ENCODE data around the gene DNAJC30. TPM values are rescaled to one million over a fixed set of nuclear protein-coding genes. Genes with fewer than 3 reads are reported as not detected.
"Not testable (repeated sequence)": the region's sequence is repeated elsewhere in the genome, so short reads cannot be mapped to it uniquely, and the experiment has no call there.

DNAJC30 gene
- total RNA-seq, 2 experiments from 2014 or later: 5.9 to 13.7 TPM

GRCh38 chr7:73680501-73680900, 2.8 kb downstream of the DNAJC30 start:
- ChIA-PET POLR2A (no interaction called here), CTCF (ENCODE audit: unreplicated experiment) (no interaction called here)
- DNase-seq (ENCODE audit: low spot score): no peak
- TF ChIP-seq, protein P1, sequence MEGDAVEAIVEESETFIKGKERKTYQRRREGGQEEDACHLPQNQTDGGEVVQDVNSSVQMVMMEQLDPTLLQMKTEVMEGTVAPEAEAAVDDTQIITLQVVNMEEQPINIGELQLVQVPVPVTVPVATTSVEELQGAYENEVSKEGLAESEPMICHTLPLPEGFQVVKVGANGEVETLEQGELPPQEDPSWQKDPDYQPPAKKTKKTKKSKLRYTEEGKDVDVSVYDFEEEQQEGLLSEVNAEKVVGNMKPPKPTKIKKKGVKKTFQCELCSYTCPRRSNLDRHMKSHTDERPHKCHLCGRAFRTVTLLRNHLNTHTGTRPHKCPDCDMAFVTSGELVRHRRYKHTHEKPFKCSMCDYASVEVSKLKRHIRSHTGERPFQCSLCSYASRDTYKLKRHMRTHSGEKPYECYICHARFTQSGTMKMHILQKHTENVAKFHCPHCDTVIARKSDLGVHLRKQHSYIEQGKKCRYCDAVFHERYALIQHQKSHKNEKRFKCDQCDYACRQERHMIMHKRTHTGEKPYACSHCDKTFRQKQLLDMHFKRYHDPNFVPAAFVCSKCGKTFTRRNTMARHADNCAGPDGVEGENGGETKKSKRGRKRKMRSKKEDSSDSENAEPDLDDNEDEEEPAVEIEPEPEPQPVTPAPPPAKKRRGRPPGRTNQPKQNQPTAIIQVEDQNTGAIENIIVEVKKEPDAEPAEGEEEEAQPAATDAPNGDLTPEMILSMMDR (conservative IDR thresholded peaks at IDR 0.05; ENCODE audit: low read length): no peak
- no peak for TF ChIP-seq EZH2phosphoT487 (IDR thresholded peaks at IDR 0.05; ENCODE audit: borderline replicate concordance, low read depth, low read length)
- Histone ChIP-seq H2AFZ (ENCODE audit: low read length) (no peak overlapping the region), H3K9me3 (ENCODE audit: low read length) (no peaks in the 10 kb centered on the region), H4K20me1 (ENCODE audit: insufficient read depth, low read length) (0 out of 2 replicates have a peak, but pooled peaks cover 8% of the 10 kb centered on the region), H3K27ac (ENCODE audit: low read depth, low read length, poor library complexity, severe bottlenecking) (no peak overlapping the region), H3K4me2 (ENCODE audit: low read length) (peak overlapping the region; percentile 85), H3K36me3 (ENCODE audit: insufficient read depth, low read length) (peaks cover 21% of the 10 kb centered on the region), H3K9me2 (ENCODE audit: insufficient read depth, low read length) (no peaks in the 10 kb centered on the region), H3K4me3 (ENCODE audit: low read depth, low read length, poor library complexity, severe bottlenecking) (peak overlapping the region; percentile 85), H3K79me2 (ENCODE audit: insufficient read depth, low read depth, low read length) (peaks cover 51% of the 10 kb centered on the region), H3K4me1 (ENCODE audit: insufficient read depth, low read length, poor library complexity, severe bottlenecking) (peaks cover 32% of the 10 kb centered on the region)
- no TSS peak for BruUV-seq (replicated peaks)
- intact Hi-C loops (cut with micrococcal nuclease; ENCODE audit: unreplicated experiment): no loop called here

DNA sequence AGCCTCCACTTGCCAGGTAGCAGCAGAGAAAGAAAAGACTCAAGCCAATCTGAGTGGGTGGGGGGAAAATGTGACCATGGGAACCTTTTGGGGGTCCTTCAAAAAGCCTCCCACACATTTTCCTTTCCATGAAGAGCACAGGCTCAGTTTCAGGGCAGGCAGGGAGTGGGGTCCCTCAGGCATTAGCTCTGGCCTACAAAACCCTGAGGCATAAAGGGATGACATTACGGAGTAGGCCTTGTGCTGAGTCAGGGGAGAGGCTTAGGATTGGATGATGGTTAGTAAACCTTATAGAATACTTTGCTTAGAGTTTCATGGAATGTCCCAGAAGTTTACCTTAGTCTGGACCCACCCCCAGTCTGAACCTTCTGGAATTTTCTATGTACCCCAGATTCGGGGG, 3.5 kb downstream of the DNAJC30 start:
- Histone ChIP-seq H3K27ac (ENCODE audit: low read depth, low read length, poor library complexity, severe bottlenecking) (no peak overlapping the region), H3K4me3 (ENCODE audit: low read depth, low read length, poor library complexity, severe bottlenecking) (no peak overlapping the region), H3K79me2 (ENCODE audit: insufficient read depth, low read depth, low read length) (peaks cover 43% of the 10 kb centered on the region), H4K20me1 (ENCODE audit: insufficient read depth, low read length) (0 out of 2 replicates have a peak, but pooled peaks cover 8% of the 10 kb centered on the region), H3K36me3 (ENCODE audit: insufficient read depth, low read length) (peaks cover 18% of the 10 kb centered on the region), H3K9me3 (ENCODE audit: low read length) (no peaks in the 10 kb centered on the region), H3K4me2 (ENCODE audit: low read length) (peak overlapping the region; percentile 13; the same call in 1 of the 2 replicates), H2AFZ (ENCODE audit: low read length) (no peak overlapping the region), H3K9me2 (ENCODE audit: insufficient read depth, low read length) (no peaks in the 10 kb centered on the region), H3K4me1 (ENCODE audit: insufficient read depth, low read length, poor library complexity, severe bottlenecking) (peaks cover 29% of the 10 kb centered on the region)
- ChIA-PET CTCF (ENCODE audit: unreplicated experiment) (no interaction called here), POLR2A (no interaction called here)
- intact Hi-C loops (cut with micrococcal nuclease; ENCODE audit: unreplicated experiment): no loop called here
- TF ChIP-seq, protein P1 (conservative IDR thresholded peaks at IDR 0.05; ENCODE audit: low read length): no peak
- no peak for TF ChIP-seq EZH2phosphoT487 (IDR thresholded peaks at IDR 0.05; ENCODE audit: borderline replicate concordance, low read depth, low read length)
- DNase-seq (ENCODE audit: low spot score): no peak
- no TSS peak for BruUV-seq (replicated peaks)

DNA sequence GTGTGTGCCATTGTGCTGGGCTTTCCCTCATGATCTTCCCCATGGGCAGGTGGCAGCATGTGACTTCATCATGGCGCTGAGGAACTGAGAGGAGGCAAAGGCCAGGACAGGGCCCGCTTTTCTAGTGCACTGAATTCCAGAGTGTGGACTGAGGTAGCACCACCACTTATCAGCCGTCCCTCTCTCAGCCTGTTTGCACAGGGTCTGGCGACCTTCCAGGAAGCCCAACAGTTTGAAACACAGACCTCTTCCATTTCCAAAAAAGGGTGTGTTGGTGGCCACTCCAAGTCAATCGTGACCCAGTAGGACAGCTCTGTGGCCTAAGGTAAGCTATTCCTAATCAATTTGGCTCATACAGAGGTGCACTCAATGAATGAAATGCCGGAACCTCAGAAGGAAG, 4.4 kb downstream of the DNAJC30 start:
- TF ChIP-seq, protein P1 (conservative IDR thresholded peaks at IDR 0.05; ENCODE audit: low read length): no peak
- no peak for TF ChIP-seq EZH2phosphoT487 (IDR thresholded peaks at IDR 0.05; ENCODE audit: borderline replicate concordance, low read depth, low read length)
- no peak overlapping the region for H3K4me2 ChIP-seq (ENCODE audit: low read length)
- H3K36me3 ChIP-seq (ENCODE audit: insufficient read depth, low read length): peaks cover 18% of the 10 kb centered on the region
- intact Hi-C loops (cut with micrococcal nuclease; ENCODE audit: unreplicated experiment): no loop called here
- CTCF ChIA-PET (ENCODE audit: unreplicated experiment): no interaction called here
- H3K79me2 ChIP-seq (ENCODE audit: insufficient read depth, low read depth, low read length): peaks cover 35% of the 10 kb centered on the region
- peaks cover 21% of the 10 kb centered on the region for H3K4me1 ChIP-seq (ENCODE audit: insufficient read depth, low read length, poor library complexity, severe bottlenecking)
- no peak overlapping the region for H3K4me3 ChIP-seq (ENCODE audit: low read depth, low read length, poor library complexity, severe bottlenecking)
- no peaks in the 10 kb centered on the region for H3K9me3 ChIP-seq (ENCODE audit: low read length)
- no peak for DNase-seq (ENCODE audit: low spot score)
- POLR2A ChIA-PET: no interaction called here
- no peak overlapping the region for H2AFZ ChIP-seq (ENCODE audit: low read length)
- BruUV-seq (replicated peaks): no TSS peak
- H3K27ac ChIP-seq (ENCODE audit: low read depth, low read length, poor library complexity, severe bottlenecking): no peak overlapping the region
- H4K20me1 ChIP-seq (ENCODE audit: insufficient read depth, low read length): 0 out of 2 replicates have a peak, but pooled peaks cover 8% of the 10 kb centered on the region
- no peaks in the 10 kb centered on the region for H3K9me2 ChIP-seq (ENCODE audit: insufficient read depth, low read length)

GRCh38 chr7:73676062-73676461, 7.2 kb downstream of the DNAJC30 start:
- H3K4me3 ChIP-seq (ENCODE audit: low read depth, low read length, poor library complexity, severe bottlenecking); H2AFZ ChIP-seq (ENCODE audit: low read length); H3K9me2 ChIP-seq (ENCODE audit: insufficient read depth, low read length); CTCF ChIA-PET (ENCODE audit: unreplicated experiment); POLR2A ChIA-PET; H3K27ac ChIP-seq (ENCODE audit: low read depth, low read length, poor library complexity, severe bottlenecking); H3K9me3 ChIP-seq (ENCODE audit: low read length); H3K4me2 ChIP-seq (ENCODE audit: low read length); DNase-seq (ENCODE audit: low spot score); intact Hi-C loops (cut with micrococcal nuclease; ENCODE audit: unreplicated experiment); H4K20me1 ChIP-seq (ENCODE audit: insufficient read depth, low read length); H3K4me1 ChIP-seq (ENCODE audit: insufficient read depth, low read length, poor library complexity, severe bottlenecking); BruUV-seq (replicated peaks): not testable (repeated sequence)
- Histone ChIP-seq H3K79me2 (ENCODE audit: insufficient read depth, low read depth, low read length) (peaks cover 12% of the 10 kb centered on the region; the same call in 1 of the 2 replicates), H3K36me3 (ENCODE audit: insufficient read depth, low read length) (peaks cover 18% of the 10 kb centered on the region)
